CD8-positive, alpha-beta memory T cell (primary cell): ENCODE data around the gene XYLT2. TPM values are rescaled to one million over a fixed set of nuclear protein-coding genes. Genes with fewer than 3 reads are reported as not detected.
"Not testable (repeated sequence)": the region's sequence is repeated elsewhere in the genome, so short reads cannot be mapped to it uniquely, and the experiment has no call there.

Experiments used
- CTCF ChIA-PET: fragments of 350-600 bp; sonication (Branson Sonifier 250); formaldehyde crosslinking; loops from one replicate; lab custom pipeline; 2021; ENCODE audit warnings: antibody characterized with exemption; lab: Charles Lee
- POLR2A ChIA-PET: fragments of 350-600 bp; sonication (Branson Sonifier 250); formaldehyde crosslinking; loops from one replicate; lab custom pipeline; 2021; ENCODE audit warnings: antibody characterized with exemption; lab: Charles Lee
- DNase-seq, 5 donors: peaks; one replicate each; pipeline versions ENCODE4 v3.0.0 to v3.0.0-alpha.2; 2020 to 2022; ENCODE audit warnings: mixed read lengths in 1 of 5
- H3K27ac ChIP-seq: one replicate; pipeline ENCODE4 v1.7.0; 2013; ENCODE audit warnings: low read depth, mild to moderate bottlenecking, low read length, moderate library complexity
- H3K27me3 ChIP-seq: 2 replicates; pipeline ENCODE4 v1.7.0; 2013; ENCODE audit warnings: low read length, mild to moderate bottlenecking; ENCODE audit not compliant: insufficient read depth, poor library complexity, severe bottlenecking
- H3K36me3 ChIP-seq: 2 replicates; pipeline ENCODE4 v1.7.0; 2013; ENCODE audit warnings: mild to moderate bottlenecking, low read length, moderate library complexity; ENCODE audit not compliant: insufficient read depth
- H3K4me1 ChIP-seq: 2 replicates; pipeline ENCODE4 v1.7.0; 2013; ENCODE audit warnings: mild to moderate bottlenecking, low read length, moderate library complexity; ENCODE audit not compliant: insufficient read depth
- H3K4me3 ChIP-seq: 2 replicates; pipeline ENCODE4 v1.7.0; 2013; ENCODE audit warnings: mild to moderate bottlenecking, low read length
- H3K9me3 ChIP-seq: 2 replicates; pipeline ENCODE4 v1.7.0; 2013; ENCODE audit warnings: mild to moderate bottlenecking, low read length
- H3K27ac Mint-ChIP-seq, 8 donors: one replicate each; pipeline ENCODE4 v1.8.0; 2020 to 2021; ENCODE audit warnings: mixed read lengths in 8 of 8, mild to moderate bottlenecking in 6 of 8, inconsistent platforms in 3 of 8, moderate library complexity in 3 of 8
- H3K27me3 Mint-ChIP-seq, 2 donors: one replicate each; pipeline ENCODE4 v1.8.0; 2020 to 2021; ENCODE audit warnings: mixed read lengths in 2 of 2, mild to moderate bottlenecking in 1 of 2, moderate library complexity in 1 of 2
- H3K36me3 Mint-ChIP-seq, 3 donors: one replicate each; pipeline ENCODE4 v1.8.0; 2020 to 2021; ENCODE audit warnings: mixed read lengths in 3 of 3, inconsistent platforms in 1 of 3, mild to moderate bottlenecking in 1 of 3
- H3K4me1 Mint-ChIP-seq, 3 donors: one replicate each; pipeline ENCODE4 v1.8.0; 2020 to 2021; ENCODE audit warnings: mixed read lengths in 3 of 3, inconsistent platforms in 1 of 3, mild to moderate bottlenecking in 1 of 3
- H3K4me3 Mint-ChIP-seq, 7 donors: one replicate each; pipeline ENCODE4 v1.8.0; 2020 to 2021; ENCODE audit warnings: mixed read lengths in 7 of 7, mild to moderate bottlenecking in 6 of 7, moderate library complexity in 4 of 7, inconsistent platforms in 2 of 7
- H3K9me3 Mint-ChIP-seq, 5 donors: one replicate each; pipeline ENCODE4 v1.8.0; 2020 to 2022; ENCODE audit warnings: mixed read lengths in 5 of 5, mild to moderate bottlenecking in 3 of 5, moderate library complexity in 2 of 5, inconsistent platforms in 1 of 5
- polyA plus RNA-seq: library from polyadenylated mRNA; unstranded; fragments of 300-500 nt; fragmentation: Illumina TruSeq; gene quantifications from one replicate; pipeline ENCODE4 v1.2.3, GENCODE V29; 2021
- total RNA-seq, 2 experiments: library from RNA; stranded (reverse); gene quantifications; one replicate each; pipeline ENCODE4 v1.2.3, GENCODE V29; 2021

The XYLT2 gene
- total and polyA plus RNA-seq, 3 experiments from 2014 or later = 17.8 to 32.6 (median 31.8) TPM

- Mint-ChIP-seq H3K4me3 (no peak overlapping the region), H3K9me3 (no peaks in the 10 kb centered on the region), H3K27me3 (peaks cover 7 to 36% of the 10 kb centered on the region in 2 donors), H3K36me3 (no peaks in the 10 kb centered on the region), H3K4me1 (no peaks in the 10 kb centered on the region), H3K27ac (no peak overlapping the region)
- POLR2A ChIA-PET = no interaction called here
- Histone ChIP-seq H3K27me3 (no peaks in the 10 kb centered on the region), H3K4me1 (no peaks in the 10 kb centered on the region), H3K36me3 (no peaks in the 10 kb centered on the region), H3K4me3 (no peak overlapping the region), H3K27ac (no peak overlapping the region), H3K9me3 (no peaks in the 10 kb centered on the region)
- CTCF ChIA-PET = no interaction called here
- no peak for DNase-seq
Observed at GRCh38 chr17:50314456-50315011, 31.4 kb upstream of the XYLT2 start.

- no peak overlapping the region for H3K4me3 ChIP-seq
- CTCF ChIA-PET = interaction anchor here (1.0 kb wide), 1 partner anchor 22 kb away, joined by 3 read pairs; no protein-coding TSS in a partner anchor
- no peak overlapping the region for H3K27ac ChIP-seq
- DNase-seq = no peak
- no peaks in the 10 kb centered on the region for H3K4me1 Mint-ChIP-seq
- H3K27me3 ChIP-seq = no peaks in the 10 kb centered on the region
- H3K27ac Mint-ChIP-seq = no peak overlapping the region
- H3K4me3 Mint-ChIP-seq = no peak overlapping the region
- no peaks in the 10 kb centered on the region for H3K9me3 Mint-ChIP-seq
- POLR2A ChIA-PET = no interaction called here
- peaks cover 8 to 28% of the 10 kb centered on the region in 2 donors for H3K27me3 Mint-ChIP-seq
- no peaks in the 10 kb centered on the region for H3K36me3 ChIP-seq
- H3K36me3 Mint-ChIP-seq = no peaks in the 10 kb centered on the region
- H3K4me1 ChIP-seq = no peaks in the 10 kb centered on the region
- H3K9me3 ChIP-seq = no peaks in the 10 kb centered on the region
Observed at GRCh38 chr17:50316016-50316587, 29.8 kb upstream of the XYLT2 start.

- H3K4me3 ChIP-seq, H3K27ac ChIP-seq, H3K4me1 Mint-ChIP-seq, H3K27ac Mint-ChIP-seq, H3K4me3 Mint-ChIP-seq, POLR2A ChIA-PET, DNase-seq, H3K36me3 ChIP-seq, H3K27me3 ChIP-seq, H3K9me3 ChIP-seq, H3K36me3 Mint-ChIP-seq, H3K4me1 ChIP-seq, H3K9me3 Mint-ChIP-seq: not testable (repeated sequence)
- CTCF ChIA-PET = interaction anchor here (1.0 to 1.1 kb wide), 2 partner anchors 22 to 81 kb away, joined by 3 to 4 read pairs; partner anchors contain the start of gene LRRC59
- H3K27me3 Mint-ChIP-seq = peaks cover 8 to 22% of the 10 kb centered on the region in 2 donors
Observed at GRCh38 chr17:50316660-50317059, 29.3 kb upstream of the XYLT2 start.

DNA sequence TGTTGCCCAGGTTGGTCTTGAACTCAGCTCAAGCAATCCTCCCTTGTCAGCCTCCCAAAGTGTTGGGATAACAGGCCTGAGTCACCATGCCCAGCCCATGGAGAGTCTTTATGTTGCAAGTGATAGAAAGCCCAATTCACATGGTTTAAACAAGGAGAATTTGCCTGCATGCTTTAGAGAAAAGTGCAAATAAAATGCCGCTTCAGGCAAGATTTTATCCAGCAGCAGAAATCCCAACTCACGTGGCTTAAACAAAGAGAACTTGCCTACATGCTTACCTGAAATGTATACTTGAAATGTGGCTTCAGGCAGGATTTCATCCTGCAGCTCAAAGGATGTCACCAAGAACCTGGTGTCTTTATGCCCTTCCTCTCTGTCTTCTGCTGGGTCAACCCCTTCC is 28.8 kb upstream of the XYLT2 start:
- Mint-ChIP-seq H3K9me3 (no peaks in the 10 kb centered on the region), H3K27me3 (peaks cover 8 to 20% of the 10 kb centered on the region in 2 donors), H3K4me3 (no peak overlapping the region), H3K36me3 (no peaks in the 10 kb centered on the region), H3K27ac (no peak overlapping the region), H3K4me1 (no peaks in the 10 kb centered on the region)
- ChIA-PET POLR2A (no interaction called here), CTCF (interaction anchor here (1.1 kb wide), 1 partner anchor 80 kb away, joined by 4 read pairs; the partner anchor contains the start of gene LRRC59)
- H3K27ac ChIP-seq = no peak overlapping the region
- no peaks in the 10 kb centered on the region for H3K36me3 ChIP-seq
- H3K4me3 ChIP-seq = no peak overlapping the region
- H3K4me1 ChIP-seq = no peaks in the 10 kb centered on the region
- no peak for DNase-seq
- H3K27me3 ChIP-seq = no peaks in the 10 kb centered on the region
- no peaks in the 10 kb centered on the region for H3K9me3 ChIP-seq

DNA sequence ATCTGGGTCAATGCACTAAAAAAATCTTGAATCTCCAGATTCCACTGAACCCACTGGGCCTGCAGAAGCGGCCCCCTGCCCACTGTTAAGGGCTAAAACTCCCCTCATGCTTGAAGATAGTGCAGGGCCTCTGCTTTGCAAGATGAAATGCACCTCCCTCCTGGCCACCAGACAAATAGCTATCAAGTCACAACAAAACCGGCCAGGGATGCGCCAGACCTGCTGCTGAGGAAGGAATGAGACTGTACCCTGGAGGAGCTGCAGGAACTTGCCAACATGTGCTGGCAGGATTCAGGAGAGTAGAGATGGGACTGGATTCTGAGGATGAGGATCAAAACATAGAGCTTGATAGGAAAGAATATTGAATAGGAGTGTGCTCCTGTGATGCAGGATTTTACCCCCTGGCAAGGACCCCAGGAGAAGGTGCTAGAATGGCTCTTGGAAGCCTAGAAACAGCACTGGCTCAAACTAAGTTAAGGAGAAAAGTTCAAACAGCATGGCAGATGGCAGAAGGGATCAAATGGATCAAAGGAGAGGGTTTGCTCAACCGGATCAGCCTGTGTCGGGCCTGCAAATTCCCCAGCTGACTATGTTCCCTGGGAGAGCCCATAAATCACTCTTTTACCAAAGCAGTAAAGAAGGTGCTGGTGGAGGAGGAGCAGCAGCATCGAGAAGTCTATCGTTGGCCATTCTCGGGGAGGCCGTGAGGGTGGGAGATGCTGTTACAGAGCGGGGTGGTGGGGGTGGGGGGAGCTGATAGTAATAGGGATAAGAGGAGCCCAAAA is 27.2 kb upstream of the XYLT2 start:
- H3K27me3 Mint-ChIP-seq = peaks cover 2 to 8% of the 10 kb centered on the region in 2 donors
- Histone ChIP-seq H3K4me1 (no peaks in the 10 kb centered on the region), H3K4me3 (no peak overlapping the region), H3K27me3 (no peaks in the 10 kb centered on the region), H3K9me3 (no peaks in the 10 kb centered on the region), H3K36me3 (no peaks in the 10 kb centered on the region), H3K27ac (no peak overlapping the region)
- H3K9me3 Mint-ChIP-seq = no peaks in the 10 kb centered on the region
- no peaks in the 10 kb centered on the region for H3K4me1 Mint-ChIP-seq
- no peak overlapping the region for H3K27ac Mint-ChIP-seq
- H3K4me3 Mint-ChIP-seq = no peak overlapping the region
- CTCF ChIA-PET = no interaction called here
- no peak for DNase-seq
- POLR2A ChIA-PET = no interaction called here
- H3K36me3 Mint-ChIP-seq = no peaks in the 10 kb centered on the region

- POLR2A ChIA-PET = no interaction called here
- H3K9me3 Mint-ChIP-seq = no peaks in the 10 kb centered on the region
Observed at GRCh38 chr17:50319306-50320004, 26.5 kb upstream of the XYLT2 start.

GRCh38 chr17:50322271-50322670 is 23.7 kb upstream of the XYLT2 start:
- H3K4me3 Mint-ChIP-seq = no peak overlapping the region
- H3K27ac Mint-ChIP-seq = no peak overlapping the region
- Histone ChIP-seq H3K4me1 (no peaks in the 10 kb centered on the region), H3K27me3 (no peaks in the 10 kb centered on the region), H3K9me3 (no peaks in the 10 kb centered on the region), H3K27ac (no peak overlapping the region), H3K4me3 (no peak overlapping the region), H3K36me3 (no peaks in the 10 kb centered on the region)
- ChIA-PET POLR2A (no interaction called here), CTCF (no interaction called here)
- H3K9me3 Mint-ChIP-seq = no peaks in the 10 kb centered on the region
- peaks cover 0 to 2% of the 10 kb centered on the region in 2 donors for H3K27me3 Mint-ChIP-seq
- no peak for DNase-seq
- no peaks in the 10 kb centered on the region for H3K36me3 Mint-ChIP-seq
- H3K4me1 Mint-ChIP-seq = no peaks in the 10 kb centered on the region

More at GRCh38 chr17:50319306-50320004, 26.5 kb upstream of the XYLT2 start:
- H3K27ac ChIP-seq = no peak overlapping the region
- DNase-seq = no peak
- H3K4me3 ChIP-seq = no peak overlapping the region
- CTCF ChIA-PET = interaction anchor here (1.0 kb wide), 1 partner anchor 7 kb away, joined by 3 read pairs; no protein-coding TSS in a partner anchor
- H3K4me1 Mint-ChIP-seq = no peaks in the 10 kb centered on the region
- no peaks in the 10 kb centered on the region for H3K36me3 Mint-ChIP-seq
- no peaks in the 10 kb centered on the region for H3K9me3 ChIP-seq
- no peak overlapping the region for H3K27ac Mint-ChIP-seq
- H3K27me3 Mint-ChIP-seq = peaks cover 2 to 3% of the 10 kb centered on the region in 2 donors
- no peaks in the 10 kb centered on the region for H3K36me3 ChIP-seq
- H3K4me3 Mint-ChIP-seq = no peak overlapping the region
- H3K4me1 ChIP-seq = no peaks in the 10 kb centered on the region
- no peaks in the 10 kb centered on the region for H3K27me3 ChIP-seq

GRCh38 chr17:50323060-50323459 is 22.9 kb upstream of the XYLT2 start:
- Mint-ChIP-seq H3K9me3 (no peaks in the 10 kb centered on the region), H3K27me3 (peaks cover 0 to 2% of the 10 kb centered on the region in 2 donors), H3K4me1 (no peaks in the 10 kb centered on the region), H3K36me3 (no peaks in the 10 kb centered on the region), H3K27ac (peak overlapping the region in 1 of 8 donors; percentile 27), H3K4me3 (no peak overlapping the region)
- CTCF ChIA-PET = no interaction called here
- H3K27ac ChIP-seq = no peak overlapping the region
- H3K4me3 ChIP-seq = no peak overlapping the region
- H3K27me3 ChIP-seq = no peaks in the 10 kb centered on the region
- POLR2A ChIA-PET = no interaction called here
- no peak for DNase-seq
- H3K36me3 ChIP-seq = no peaks in the 10 kb centered on the region
- H3K4me1 ChIP-seq = no peaks in the 10 kb centered on the region
- no peaks in the 10 kb centered on the region for H3K9me3 ChIP-seq
